Prostate gland (tissue), 2 donors: ENCODE results near the gene B3GNT5. TPM values are rescaled to one million over a fixed set of nuclear protein-coding genes. Genes with fewer than 3 reads are reported as not detected.
A peak's percentile ranks its signal among the peaks of the same experiment; 100 is the strongest.

Experiments
- DNase-seq: peaks from one replicate; pipeline ENCODE4 v3.0.0-alpha.2; 2019; ENCODE audit warnings: low spot score
- H3K27ac ChIP-seq, 2 donors: fragments of 200-600 bp; sonication (generic); 2 replicates each; pipeline ENCODE4 v1.5.1; 2017 to 2019
- H3K27me3 ChIP-seq: fragments of 200-600 bp; sonication (generic); replicated peaks from 2 replicates; pipeline ENCODE4 v1.5.1; 2019; ENCODE audit not compliant: insufficient read depth
- H3K36me3 ChIP-seq, 2 donors: fragments of 200-600 bp; sonication (generic); 1 replicate in 1 of 2; 2 replicates in 1 of 2; pipeline versions ENCODE4 v1.5.1 to v1.8.1; 2017 to 2019
- H3K4me1 ChIP-seq: fragments of 200-600 bp; sonication (generic); replicated peaks from 2 replicates; pipeline ENCODE4 v1.5.1; 2019
- H3K4me3 ChIP-seq, 2 donors: fragments of 200-600 bp; sonication (generic); 2 replicates each; pipeline ENCODE4 v1.5.1; 2017 to 2019
- H3K9me3 ChIP-seq: fragments of 200-600 bp; sonication (generic); 2 replicates; pipeline ENCODE4 v1.5.1; 2017
- CTCF ChIP-seq, 4 experiments: fragments of 200-600 bp in 2 of 4; fragments of 450-650 bp in 2 of 4; sonication (generic) in 2 of 4; IDR thresholded peaks; 1 replicate in 3 of 4; 2 replicates in 1 of 4; pipeline ENCODE4 v1.5.1; 2016 to 2019; ENCODE audit warnings: antibody characterized with exemption in 4 of 4, mild to moderate bottlenecking in 2 of 4, moderate library complexity in 2 of 4
- POLR2A ChIP-seq: fragments of 450-650 bp; IDR thresholded peaks from one replicate; pipeline ENCODE4 v1.6.1; 2016; ENCODE audit warnings: antibody characterized with exemption, mild to moderate bottlenecking
- POLR2AphosphoS5 ChIP-seq: sonication (generic); formaldehyde crosslinking; IDR thresholded peaks from one replicate; pipeline ENCODE4 v1.6.1; 2017; ENCODE audit warnings: antibody characterized with exemption
- WGBS: methylation state at CpG from one replicate; pipeline ENCODE4 v1.1.5; 2018; 5-methylcytosine and 5-hydroxymethylcytosine counted together
- intact Hi-C: fragments of 100-400 bp; cut with DNase I; formaldehyde crosslinking; loops from one replicate; pipeline ENCODE4 v1.14.2; 2022
- total RNA-seq, 2 donors: library from RNA; depleted of rRNA; stranded (reverse); fragments of >200 nt; gene quantifications; one replicate each; pipeline ENCODE4 v1.1.0, GENCODE V29; 2016

B3GNT5 gene
- total RNA-seq, 2 donors from 2014 or later = 5.9 to 7.2 TPM

GRCh38 chr3:183303690-183304089 is 50.6 kb downstream of the B3GNT5 start:
- Histone ChIP-seq H3K27ac (no peak overlapping the region), H3K9me3 (no peaks in the 10 kb centered on the region), H3K4me3 (no peak overlapping the region), H3K4me1 (peaks cover 8% of the 10 kb centered on the region), H3K36me3 (no peaks in the 10 kb centered on the region), H3K27me3 (no peaks in the 10 kb centered on the region)
- 82% methylated on average over 2 of the region's 2 CpGs for WGBS
- intact Hi-C loops = no loop called here
- TF ChIP-seq CTCF (IDR thresholded peaks at IDR 0.05) (no peak), POLR2AphosphoS5 (no peak), POLR2A (no peak)
- no peak for DNase-seq

GRCh38 chr3:183306798-183307671 is 54.0 kb downstream of the B3GNT5 start:
- Histone ChIP-seq H3K4me1 (peaks cover 5% of the 10 kb centered on the region), H3K27me3 (no peaks in the 10 kb centered on the region), H3K36me3 (no peaks in the 10 kb centered on the region), H3K27ac (peak overlapping the region; percentile 61 to 67), H3K9me3 (no peaks in the 10 kb centered on the region), H3K4me3 (no peak overlapping the region)
- peak; percentile 89 for DNase-seq
- WGBS = 41% methylated on average over 9 of the region's 9 CpGs
- intact Hi-C loops = no loop called here
- TF ChIP-seq POLR2A (peak; percentile 7), CTCF (IDR thresholded peaks at IDR 0.05) (no peak), POLR2AphosphoS5 (peak; percentile 89)

- Histone ChIP-seq H3K27ac (peak overlapping the region in 1 of 2 donors; percentile 67), H3K4me1 (peaks cover 5% of the 10 kb centered on the region), H3K4me3 (no peak overlapping the region), H3K27me3 (no peaks in the 10 kb centered on the region), H3K36me3 (no peaks in the 10 kb centered on the region), H3K9me3 (no peaks in the 10 kb centered on the region)
- DNase-seq = no peak
- TF ChIP-seq POLR2AphosphoS5 = no peak
- TF ChIP-seq POLR2A = no peak
- TF ChIP-seq CTCF (IDR thresholded peaks at IDR 0.05) = no peak
- 100% methylated on average over 2 of the region's 2 CpGs for WGBS
- intact Hi-C loops = no loop called here
These were observed 54.7 kb downstream of the B3GNT5 start for GRCh38 chr3:183307749-183308148.

DNA sequence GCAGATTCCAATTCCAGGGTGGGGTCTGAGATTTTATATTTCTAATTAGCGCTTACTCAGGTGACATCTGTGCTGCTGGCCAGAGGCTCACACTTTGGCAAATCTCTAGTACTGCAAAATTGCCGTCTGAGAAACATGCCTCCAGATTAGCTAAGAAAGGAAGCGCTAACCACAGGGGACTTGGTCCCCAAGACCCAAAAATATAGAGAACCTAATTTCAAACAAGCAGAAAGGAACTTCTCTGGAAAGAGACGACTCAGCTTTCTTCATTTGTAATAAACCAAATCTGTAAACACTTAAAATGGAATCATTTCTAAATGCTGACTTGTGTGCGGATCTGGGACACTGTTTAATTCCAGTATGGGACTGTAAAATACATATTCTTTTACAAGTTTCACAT is 55.7 kb downstream of the B3GNT5 start:
- no peak overlapping the region for H3K27ac ChIP-seq
- intact Hi-C loops = no loop called here
- no peaks in the 10 kb centered on the region for H3K9me3 ChIP-seq
- WGBS = 80% methylated on average over 5 of the region's 5 CpGs
- peaks cover 5% of the 10 kb centered on the region for H3K4me1 ChIP-seq
- TF ChIP-seq POLR2A = no peak
- TF ChIP-seq POLR2AphosphoS5 = peak; percentile 36
- TF ChIP-seq CTCF (IDR thresholded peaks at IDR 0.05) = no peak
- no peaks in the 10 kb centered on the region for H3K36me3 ChIP-seq
- no peaks in the 10 kb centered on the region for H3K27me3 ChIP-seq
- no peak for DNase-seq
- no peak overlapping the region for H3K4me3 ChIP-seq

GRCh38 chr3:183309276-183309675 is 56.2 kb downstream of the B3GNT5 start:
- Histone ChIP-seq H3K4me3 (no peak overlapping the region), H3K4me1 (peaks cover 5% of the 10 kb centered on the region), H3K36me3 (no peaks in the 10 kb centered on the region), H3K27me3 (no peaks in the 10 kb centered on the region), H3K27ac (no peak overlapping the region), H3K9me3 (no peaks in the 10 kb centered on the region)
- TF ChIP-seq CTCF (IDR thresholded peaks at IDR 0.05) = no peak
- DNase-seq = no peak
- intact Hi-C loops = no loop called here
- WGBS = 68% methylated on average over 5 of the region's 5 CpGs
